Neural crest cell (in vitro differentiated cells): ENCODE data around the gene DNAH10. TPM values are rescaled to one million over a fixed set of nuclear protein-coding genes. Genes with fewer than 3 reads are reported as not detected.

ENCODE experiments used
- DNase-seq: peaks from one replicate; pipeline ENCODE4 v3.0.0; 2021; ENCODE audit warnings: low read depth, mixed read lengths, low spot score
- H3K27ac Mint-ChIP-seq: one replicate; pipeline ENCODE4 v1.8.0; 2021; ENCODE audit warnings: mild to moderate bottlenecking, mixed read lengths; ENCODE audit not compliant: unreplicated experiment
- H3K27me3 Mint-ChIP-seq: 2 replicates; pipeline ENCODE4 v1.8.0; 2021; ENCODE audit warnings: low read depth, mild to moderate bottlenecking, mixed read lengths
- H3K36me3 Mint-ChIP-seq: 2 replicates; pipeline ENCODE4 v1.8.0; 2021; ENCODE audit warnings: low read depth, mild to moderate bottlenecking, mixed read lengths
- H3K4me1 Mint-ChIP-seq: 2 replicates; pipeline ENCODE4 v1.8.0; 2021; ENCODE audit warnings: mixed read lengths
- H3K4me3 Mint-ChIP-seq: one replicate; pipeline ENCODE4 v1.8.0; 2021; ENCODE audit warnings: mild to moderate bottlenecking, mixed read lengths
- H3K9me3 Mint-ChIP-seq: 2 replicates; pipeline ENCODE4 v1.8.0; 2021; ENCODE audit warnings: mixed read lengths
- CTCF ChIP-seq: fragments of 200-600 bp; sonication (generic); conservative IDR thresholded peaks from 2 replicates; pipeline ENCODE4 v1.5.0; 2021; ENCODE audit warnings: antibody characterized with exemption, mild to moderate bottlenecking
- total RNA-seq: library from RNA; stranded (reverse); gene quantifications from 2 replicates; pipeline ENCODE4 v1.2.1, GENCODE V29; 2021

DNAH10 gene
- total RNA-seq, 1 donor from 2014 or later: 1.1 TPM

GRCh38 chr12:123830675-123831074 lies 68.6 kb downstream of the DNAH10 start:
- DNase-seq: no peak
- TF ChIP-seq CTCF: no peak
- Mint-ChIP-seq H3K4me3 (no peak overlapping the region), H3K27ac (no peak overlapping the region), H3K4me1 (no peaks in the 10 kb centered on the region), H3K27me3 (peaks cover 2% of the 10 kb centered on the region), H3K36me3 (peaks cover 23% of the 10 kb centered on the region), H3K9me3 (peaks cover 19% of the 10 kb centered on the region)

GRCh38 chr12:123832052-123832451 lies 70.0 kb downstream of the DNAH10 start:
- H3K27me3 Mint-ChIP-seq: peaks cover 2% of the 10 kb centered on the region
- peaks cover 23% of the 10 kb centered on the region for H3K36me3 Mint-ChIP-seq
- no peak overlapping the region for H3K27ac Mint-ChIP-seq
- H3K4me1 Mint-ChIP-seq: no peaks in the 10 kb centered on the region
- H3K4me3 Mint-ChIP-seq: no peak overlapping the region
- TF ChIP-seq CTCF: no peak
- DNase-seq: no peak
- H3K9me3 Mint-ChIP-seq: peaks cover 19% of the 10 kb centered on the region

- H3K27me3 Mint-ChIP-seq: no peaks in the 10 kb centered on the region
- no peak for TF ChIP-seq CTCF
- DNase-seq: no peak
- peaks cover 12% of the 10 kb centered on the region for H3K36me3 Mint-ChIP-seq
- no peak overlapping the region for H3K4me3 Mint-ChIP-seq
- no peaks in the 10 kb centered on the region for H3K4me1 Mint-ChIP-seq
- H3K9me3 Mint-ChIP-seq: peaks cover 9% of the 10 kb centered on the region
- H3K27ac Mint-ChIP-seq: no peak overlapping the region
Measured at GRCh38 chr12:123833830-123834229, 71.7 kb downstream of the DNAH10 start.

GRCh38 chr12:123834845-123835244 lies 72.7 kb downstream of the DNAH10 start:
- Mint-ChIP-seq H3K36me3 (peaks cover 12% of the 10 kb centered on the region), H3K27me3 (no peaks in the 10 kb centered on the region), H3K4me3 (no peak overlapping the region), H3K4me1 (peaks cover 2% of the 10 kb centered on the region), H3K27ac (no peak overlapping the region), H3K9me3 (peaks cover 9% of the 10 kb centered on the region)
- no peak for DNase-seq
- TF ChIP-seq CTCF: no peak

- Mint-ChIP-seq H3K4me1 (peaks cover 5% of the 10 kb centered on the region), H3K4me3 (no peak overlapping the region), H3K27me3 (no peaks in the 10 kb centered on the region), H3K36me3 (peaks cover 8% of the 10 kb centered on the region), H3K27ac (no peak overlapping the region), H3K9me3 (peaks cover 5% of the 10 kb centered on the region)
- DNase-seq: no peak
- TF ChIP-seq CTCF: no peak
Measured at GRCh38 chr12:123836292-123836691, 74.2 kb downstream of the DNAH10 start.

GRCh38 chr12:123839826-123840225 lies 77.7 kb downstream of the DNAH10 start:
- no peaks in the 10 kb centered on the region for H3K27me3 Mint-ChIP-seq
- H3K9me3 Mint-ChIP-seq: peaks cover under 1% of the 10 kb centered on the region
- peaks cover 9% of the 10 kb centered on the region for H3K4me1 Mint-ChIP-seq
- peaks cover 4% of the 10 kb centered on the region for H3K36me3 Mint-ChIP-seq
- TF ChIP-seq CTCF: no peak
- DNase-seq: no peak
- H3K27ac Mint-ChIP-seq: no peak overlapping the region
- no peak overlapping the region for H3K4me3 Mint-ChIP-seq
